Left ventricle myocardium superior (tissue), 1 donor: ENCODE measurements around the gene AMY2B. TPM values are rescaled to one million over a fixed set of nuclear protein-coding genes. Genes with fewer than 3 reads are reported as not detected.
"Not testable (repeated sequence)": the region's sequence is repeated elsewhere in the genome, so short reads cannot be mapped to it uniquely, and the experiment has no call there.

Source experiments
- ATAC-seq: fragments of 200-7000 bp; cut with Tn5 transposase; one replicate; pipeline ENCODE4 v1.9.1; 2020; ENCODE audit warnings: mild to moderate bottlenecking, moderate library complexity
- DNase-seq: peaks from one replicate; pipeline ENCODE4 v3.0.0-alpha.2; 2020
- intact Hi-C: fragments of 100-400 bp; cut with micrococcal nuclease; formaldehyde crosslinking; loops from one replicate; pipeline ENCODE4 v1.11.0; 2022
- long read RNA-seq: library from polyadenylated mRNA; unstranded; transcript quantifications from one replicate; pipeline ENCODE4 v2.0.0, GENCODE V29; 2021
- total RNA-seq: library from RNA; stranded (reverse); fragmentation: NEBNext Ultra II Directional; extraction: Animal tissue kit (Norgen Biotek cat#: 25700); gene quantifications from one replicate; pipeline ENCODE4 v1.2.1, GENCODE V29; 2021
- donor health status: DM: no; HTN: yes; CAD: no; lungs with severe emphysema.

Gene AMY2B
- total RNA-seq: 21.0 TPM
- long read RNA-seq, partial matches to known transcripts: 2 of 5 reads
- long read RNA-seq, other reads (novel, unspliced or antisense): 3 of 5 reads

DNA sequence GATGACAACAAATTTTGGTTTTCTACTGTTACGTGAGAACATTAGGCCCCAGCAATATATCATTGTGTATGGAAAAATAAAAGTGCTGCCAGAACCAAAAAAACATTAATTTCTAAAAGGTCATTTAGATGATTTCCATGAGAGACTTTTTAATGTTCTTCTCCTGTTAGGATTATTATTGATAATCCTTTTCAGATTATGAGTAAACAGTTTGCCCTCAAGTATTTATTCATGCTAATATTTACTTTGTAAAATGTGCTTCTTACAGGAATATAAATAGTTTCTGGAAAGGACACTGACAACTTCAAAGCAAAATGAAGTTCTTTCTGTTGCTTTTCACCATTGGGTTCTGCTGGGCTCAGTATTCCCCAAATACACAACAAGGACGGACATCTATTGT is at the start of gene AMY2B:
TSS of gene AMY2B (plus strand) at position 301 of the 400 bp plus-strand sequence. CDS start at position 315, 14 bp downstream.
- ATAC-seq, intact Hi-C loops, DNase-seq: not testable (repeated sequence)

DNA sequence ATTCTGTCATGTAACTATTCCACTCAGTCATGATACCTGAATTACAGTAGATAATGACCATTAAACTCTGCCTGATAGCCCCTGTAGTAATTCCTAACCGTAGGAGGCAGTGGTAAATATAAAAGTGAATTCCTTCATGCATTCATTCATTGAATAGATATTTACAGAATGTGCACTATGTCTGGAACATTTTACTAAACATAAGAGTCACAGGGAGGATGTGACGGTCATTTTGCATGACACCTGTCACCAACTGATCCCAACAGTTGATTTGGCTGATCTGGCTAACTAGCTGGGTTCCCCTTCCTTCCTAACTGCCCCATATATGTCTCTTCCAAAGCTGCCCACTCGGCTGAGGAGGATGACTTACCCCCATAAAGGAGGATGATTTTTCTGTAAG is 48.0 kb upstream of the AMY2B start:
- no peak for ATAC-seq
- intact Hi-C loops: no loop called here

DNA sequence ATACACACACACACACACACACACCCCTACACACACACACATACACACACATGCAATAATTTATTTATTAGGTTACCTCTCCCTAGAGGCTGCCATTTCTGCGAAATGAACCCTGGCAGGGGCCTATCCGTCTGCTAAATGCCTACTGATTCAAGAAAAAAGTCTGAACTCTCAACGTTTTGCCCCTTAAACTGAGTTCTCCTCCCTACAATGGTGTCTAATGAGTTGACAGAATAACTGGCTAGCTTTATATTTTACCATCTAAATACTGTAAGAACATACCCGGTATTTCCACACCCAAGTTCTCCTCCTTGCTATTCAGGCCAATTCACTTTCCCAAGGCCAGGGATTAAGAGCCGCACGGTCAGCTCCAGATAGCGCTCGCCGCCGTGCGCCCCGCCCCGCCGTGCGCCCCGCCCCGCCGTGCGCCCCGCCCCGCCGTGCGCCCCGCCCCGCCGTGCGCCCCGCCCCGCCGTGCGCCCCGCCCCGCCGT is 46.2 kb upstream of the AMY2B start:
- DNase-seq: no peak
- intact Hi-C loops: no loop called here
- ATAC-seq: peak; percentile 82

More for the DNA sequence above, 48.0 kb upstream of the AMY2B start:
- DNase-seq: no peak

DNA sequence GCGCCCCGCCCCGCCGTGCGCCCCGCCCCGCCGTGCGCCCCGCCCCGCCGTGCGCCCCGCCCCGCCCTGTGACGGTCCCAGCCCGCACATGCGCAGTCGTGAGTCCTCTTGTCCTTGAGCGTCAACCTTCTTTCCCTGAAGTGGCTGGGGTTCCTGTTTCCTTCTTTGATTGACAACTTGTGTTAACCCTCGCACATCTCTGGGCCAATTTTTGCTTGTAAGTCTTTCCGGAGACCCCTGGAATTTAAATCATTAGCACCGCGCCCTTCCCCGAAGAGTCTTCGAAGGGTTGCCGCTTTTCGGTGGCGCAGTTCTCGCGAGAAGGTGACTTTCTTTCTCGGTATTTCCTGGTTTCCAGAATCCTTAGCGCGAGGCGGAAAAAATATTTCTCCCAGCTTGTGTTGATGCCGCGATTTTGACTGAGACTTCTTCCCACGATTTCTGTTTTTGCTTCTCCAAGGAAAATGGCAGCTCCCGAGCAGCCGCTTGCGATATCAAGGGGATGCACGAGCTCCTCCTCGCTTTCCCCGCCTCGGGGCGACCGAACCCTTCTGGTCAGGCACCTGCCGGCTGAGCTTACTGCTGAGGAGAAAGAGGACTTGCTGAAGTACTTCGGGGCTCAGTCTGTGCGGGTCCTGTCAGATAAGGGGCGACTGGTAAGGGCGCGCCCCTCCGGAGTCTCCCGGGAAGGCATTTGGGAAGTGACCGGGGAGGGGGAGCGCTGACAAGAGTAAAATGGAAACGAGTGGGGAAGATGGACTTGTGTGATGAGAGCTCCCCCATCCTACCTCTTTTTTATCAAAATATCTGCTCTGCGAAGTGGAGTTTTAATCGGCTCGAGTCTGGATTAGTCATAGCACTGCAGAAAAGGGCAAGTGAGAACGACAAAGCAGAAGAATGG is 45.5 kb upstream of the AMY2B start, which contains the start of gene RNPC3:
TSS of gene RNPC3 (plus strand) at position 93 of the 901 bp plus-strand sequence. CDS start at position 465, 372 bp downstream.
- ATAC-seq (peak; percentile 94), DNase-seq (peak; percentile 94)
- intact Hi-C loops: no loop called here

DNA sequence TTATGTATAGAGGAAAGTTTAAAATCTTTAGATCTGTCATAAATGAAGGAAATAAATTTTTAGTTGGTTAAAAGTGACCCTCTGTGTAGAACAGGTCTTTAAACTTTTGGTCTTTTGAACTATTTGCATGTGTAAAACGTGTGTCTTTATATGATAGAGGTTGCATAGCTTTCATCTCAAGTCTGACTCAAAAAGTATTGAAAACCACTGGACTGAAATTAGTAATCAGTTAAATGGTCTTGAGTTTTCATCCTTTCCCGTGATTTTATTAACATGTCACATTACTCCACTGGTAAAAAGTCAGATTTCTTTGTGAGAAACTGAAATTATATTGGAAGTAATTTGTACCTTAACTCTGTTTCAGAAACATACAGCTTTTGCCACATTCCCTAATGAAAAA is 44.1 kb upstream of the AMY2B start:
- DNase-seq: no peak
- ATAC-seq: no peak
- intact Hi-C loops: no loop called here

DNA sequence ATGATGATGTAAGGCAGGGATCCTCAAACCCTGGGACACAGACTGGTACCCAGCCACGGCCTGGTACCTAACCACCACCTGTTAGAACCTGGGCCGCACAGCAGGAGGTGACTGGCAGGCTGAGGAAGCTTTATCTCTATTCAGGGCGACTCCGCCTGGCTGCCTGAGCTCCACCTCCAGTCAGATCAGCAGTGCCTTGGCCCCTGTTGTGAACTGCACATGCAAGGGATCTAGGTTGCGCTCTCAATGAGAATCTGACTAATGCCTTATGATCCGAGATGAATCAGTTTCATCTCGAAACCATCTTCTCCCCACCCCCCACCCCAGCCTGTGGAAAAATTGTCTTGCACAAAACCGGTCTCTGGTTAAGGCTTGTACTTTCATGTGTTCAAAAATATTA is 41.6 kb upstream of the AMY2B start:
- intact Hi-C loops: no loop called here
- DNase-seq (no peak), ATAC-seq (no peak)

GRCh38 chr1:103538226-103538625 is 33.2 kb upstream of the AMY2B start:
- intact Hi-C loops: no loop called here
- DNase-seq: no peak
- ATAC-seq: no peak

GRCh38 chr1:103541431-103541830 is 30.0 kb upstream of the AMY2B start:
- ATAC-seq (no peak), DNase-seq (no peak)
- intact Hi-C loops: no loop called here

- no peak for DNase-seq
- intact Hi-C loops: no loop called here
- no peak for ATAC-seq
These were observed 24.9 kb upstream of the AMY2B start for GRCh38 chr1:103546496-103546895.

DNA sequence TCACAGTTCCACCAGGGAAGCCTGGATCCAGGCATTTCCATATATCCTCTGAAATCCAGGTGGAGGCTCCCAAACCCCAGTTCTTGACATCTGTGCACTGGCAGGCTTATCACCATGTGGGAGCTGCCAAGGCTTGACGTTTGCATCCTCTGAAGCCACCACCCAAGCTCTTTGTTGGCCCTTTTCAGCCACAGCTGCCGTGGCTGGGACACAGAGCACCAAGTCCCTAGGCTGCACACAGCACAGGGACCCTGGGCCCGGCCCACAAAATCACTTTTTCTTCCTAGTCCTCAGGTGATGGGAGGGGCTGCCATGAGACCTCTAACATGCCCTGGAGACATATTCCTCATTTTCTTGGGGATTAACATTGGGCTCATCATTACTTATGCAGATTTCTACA is 23.5 kb upstream of the AMY2B start:
- ATAC-seq (no peak), DNase-seq (no peak)
- intact Hi-C loops: no loop called here

DNA sequence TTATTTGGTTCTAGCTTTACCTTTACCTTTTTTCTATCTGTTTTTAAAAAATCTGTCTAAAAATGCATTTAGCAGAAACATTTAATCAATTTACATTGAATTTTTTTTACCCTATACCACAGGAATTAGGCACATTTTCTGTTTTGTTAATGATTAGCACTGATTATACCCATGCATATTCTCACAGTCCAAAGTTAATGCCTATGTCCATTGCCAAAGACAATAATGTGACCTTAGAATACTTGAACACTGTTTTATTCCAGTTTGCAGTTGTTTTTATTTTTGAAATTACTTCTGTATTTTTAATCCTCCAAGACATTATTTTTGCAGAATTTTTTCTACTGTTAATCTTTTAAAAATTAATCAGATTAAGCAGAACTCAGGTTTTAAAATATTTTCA is 11.0 kb upstream of the AMY2B start:
- DNase-seq (no peak), ATAC-seq (no peak)
- intact Hi-C loops: no loop called here

- ATAC-seq, DNase-seq, intact Hi-C loops: not testable (repeated sequence)
These were observed 10.3 kb upstream of the AMY2B start for GRCh38 chr1:103561124-103561523.

DNA sequence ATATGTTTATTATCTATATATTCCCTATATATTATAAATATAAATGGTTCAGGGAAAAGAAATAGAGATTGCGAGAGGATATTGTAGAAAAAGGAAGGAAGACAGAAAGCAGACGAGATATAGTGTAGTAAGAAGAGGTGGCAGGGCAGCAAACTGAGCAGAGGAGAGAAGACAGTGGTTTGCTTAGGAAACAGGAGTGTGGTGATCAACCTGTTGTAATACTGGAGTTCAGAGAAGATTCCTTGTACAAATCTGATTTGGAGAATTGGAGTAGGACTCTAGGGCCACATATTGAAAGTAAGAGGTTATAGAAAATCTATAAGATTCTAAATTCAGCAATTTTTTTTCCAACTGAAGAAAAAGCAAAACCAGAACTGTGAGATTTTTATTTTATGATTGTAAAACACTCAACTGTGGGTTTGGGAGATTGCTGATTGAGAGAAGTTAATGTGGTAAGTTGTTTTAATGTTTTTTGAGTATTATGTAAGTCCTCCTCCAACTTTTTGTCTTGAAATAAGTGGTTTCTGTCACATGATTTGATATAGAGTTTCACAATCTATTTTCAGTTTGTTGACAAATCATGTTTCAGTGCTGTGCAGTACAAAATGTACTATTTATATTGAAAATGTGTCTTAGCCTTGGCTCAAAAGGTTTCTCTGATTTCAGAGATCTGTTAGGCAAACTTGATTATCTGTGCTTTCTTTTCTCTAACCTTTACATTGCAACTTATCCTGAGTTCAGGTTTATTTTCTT is 9.6 kb upstream of the AMY2B start:
- ATAC-seq: peak; percentile 79
- intact Hi-C loops: no loop called here
- no peak for DNase-seq

- no peak for ATAC-seq
- intact Hi-C loops: no loop called here
- DNase-seq: no peak
These were observed 8.3 kb upstream of the AMY2B start for GRCh38 chr1:103563056-103563455.

GRCh38 chr1:103569493-103569892 is 1.9 kb upstream of the AMY2B start:
- DNase-seq (no peak), ATAC-seq (no peak)
- intact Hi-C loops: no loop called here

- ATAC-seq (no peak), DNase-seq (no peak)
- intact Hi-C loops: no loop called here
These were observed 4.7 kb downstream of the AMY2B start for GRCh38 chr1:103576065-103576464.

DNA sequence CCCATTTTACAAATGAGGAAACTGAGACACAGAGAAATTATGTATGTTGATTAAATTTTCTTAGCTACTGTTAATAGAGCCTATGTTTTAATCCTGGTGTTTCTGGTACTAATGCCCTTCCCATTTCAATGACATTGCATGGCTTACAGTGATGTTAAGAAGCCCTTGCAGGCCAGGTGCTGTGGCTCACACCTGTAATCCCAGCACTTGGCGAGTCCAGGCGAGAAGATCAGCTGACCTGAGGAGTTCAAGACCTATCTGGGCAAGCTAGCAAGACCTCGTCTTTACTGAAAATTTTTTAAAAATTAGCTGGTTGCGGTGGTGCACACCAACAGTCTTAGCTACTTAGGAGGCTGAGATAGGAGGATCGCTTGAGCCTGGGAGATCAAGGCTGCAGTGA is 5.4 kb downstream of the AMY2B start:
- ATAC-seq, DNase-seq, intact Hi-C loops: not testable (repeated sequence)

- intact Hi-C loops: no loop called here
- no peak for ATAC-seq
- DNase-seq: no peak
These were observed 11.1 kb downstream of the AMY2B start for GRCh38 chr1:103582464-103582863.

DNA sequence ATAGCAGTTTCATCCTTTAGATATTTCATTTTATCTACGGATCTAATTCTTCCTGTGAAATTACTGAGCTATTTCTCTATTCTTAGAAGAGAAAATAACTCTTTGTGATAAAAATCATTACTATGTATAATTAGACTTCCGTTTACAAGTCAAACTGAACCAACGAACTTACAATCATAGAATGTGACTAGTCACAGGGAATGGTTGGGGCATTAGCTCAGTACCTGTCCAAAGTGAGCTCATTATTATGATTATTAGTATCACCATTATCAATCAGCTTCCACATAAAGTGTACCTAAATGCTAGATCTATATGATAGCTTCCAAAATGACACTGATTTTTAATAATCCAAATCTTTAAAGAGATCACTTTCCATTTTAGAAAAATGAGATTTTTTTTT is 12.5 kb downstream of the AMY2B start:
- intact Hi-C loops: no loop called here
- no peak for ATAC-seq
- DNase-seq: no peak

GRCh38 chr1:103584537-103584936 is 13.1 kb downstream of the AMY2B start:
- intact Hi-C loops: no loop called here
- DNase-seq (no peak), ATAC-seq (no peak)
